Activated B cell treated with CpG ODN at 0.5 μM for 24 hours (primary cell): ENCODE data around the gene MTA2. TPM values are rescaled to one million over a fixed set of nuclear protein-coding genes. Genes with fewer than 3 reads are reported as not detected.

Source experiments
- ATAC-seq: fragments of 200-7000 bp; cut with Tn5 transposase; one replicate; pipeline ENCODE4 v1.10.0; 2021; ENCODE audit warnings: low read depth, mild to moderate bottlenecking, moderate library complexity
- CTCF ChIA-PET: fragments of 350-600 bp; sonication (Branson Sonifier 250); formaldehyde crosslinking; loops from one replicate; lab custom pipeline; 2021; ENCODE audit warnings: antibody characterized with exemption; lab: Charles Lee
- POLR2A ChIA-PET: fragments of 350-600 bp; sonication (Branson Sonifier 250); formaldehyde crosslinking; loops from one replicate; lab custom pipeline; 2021; ENCODE audit warnings: antibody characterized with exemption; lab: Charles Lee
- DNase-seq: peaks from one replicate; pipeline ENCODE4 v3.0.0; 2022
- H3K27ac Mint-ChIP-seq: one replicate; pipeline ENCODE4 v1.8.0; 2020; ENCODE audit warnings: mixed read lengths
- H3K27me3 Mint-ChIP-seq: one replicate; pipeline ENCODE4 v1.8.0; 2021; ENCODE audit warnings: mixed read lengths
- H3K36me3 Mint-ChIP-seq: one replicate; pipeline ENCODE4 v1.8.0; 2021; ENCODE audit warnings: low read depth, mixed read lengths
- H3K4me1 Mint-ChIP-seq: one replicate; pipeline ENCODE4 v1.8.0; 2021; ENCODE audit warnings: mixed read lengths
- H3K4me3 Mint-ChIP-seq: one replicate; pipeline ENCODE4 v1.8.0; 2020; ENCODE audit warnings: mild to moderate bottlenecking, mixed read lengths
- H3K9me3 Mint-ChIP-seq: one replicate; pipeline ENCODE4 v1.8.0; 2020; ENCODE audit warnings: mixed read lengths
- intact Hi-C: fragments of 100-400 bp; cut with micrococcal nuclease; formaldehyde crosslinking; loops from one replicate; pipeline ENCODE4 v1.15.1; 2024
- total RNA-seq: library from RNA; stranded (reverse); gene quantifications from 2 replicates; pipeline ENCODE4 v1.2.3, GENCODE V29; 2022
- TF ChIP-seq, protein P1 (sequence below): fragments of 200-600 bp; IDR thresholded peaks from one replicate; pipeline ENCODE4 v1.8.0; 2022; ENCODE audit warnings: antibody characterized with exemption, mild to moderate bottlenecking

MTA2 gene
- total RNA-seq, 1 donor from 2014 or later, result 175 TPM

DNA sequence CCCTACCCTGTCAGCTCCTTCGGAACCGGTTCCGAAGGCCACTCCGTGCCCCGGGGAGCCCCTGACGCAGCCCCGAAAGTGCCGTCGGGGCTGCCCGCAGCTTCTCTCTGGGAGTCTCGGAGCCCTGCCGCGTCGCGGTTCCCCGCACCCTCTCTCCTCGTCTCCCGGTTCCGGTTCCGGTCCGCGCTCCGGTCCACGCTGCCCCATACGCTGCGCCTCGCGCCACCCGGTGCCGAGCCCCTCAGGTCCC lies 618 bp downstream of the MTA2 start:
- CTCF ChIA-PET, result interaction anchor here (0.7 to 2.4 kb wide), 6 partner anchors 8 to 263 kb away, joined by 3 to 13 read pairs (median 6); partner anchors contain the start of gene TUT1
- TF ChIP-seq, protein P1, sequence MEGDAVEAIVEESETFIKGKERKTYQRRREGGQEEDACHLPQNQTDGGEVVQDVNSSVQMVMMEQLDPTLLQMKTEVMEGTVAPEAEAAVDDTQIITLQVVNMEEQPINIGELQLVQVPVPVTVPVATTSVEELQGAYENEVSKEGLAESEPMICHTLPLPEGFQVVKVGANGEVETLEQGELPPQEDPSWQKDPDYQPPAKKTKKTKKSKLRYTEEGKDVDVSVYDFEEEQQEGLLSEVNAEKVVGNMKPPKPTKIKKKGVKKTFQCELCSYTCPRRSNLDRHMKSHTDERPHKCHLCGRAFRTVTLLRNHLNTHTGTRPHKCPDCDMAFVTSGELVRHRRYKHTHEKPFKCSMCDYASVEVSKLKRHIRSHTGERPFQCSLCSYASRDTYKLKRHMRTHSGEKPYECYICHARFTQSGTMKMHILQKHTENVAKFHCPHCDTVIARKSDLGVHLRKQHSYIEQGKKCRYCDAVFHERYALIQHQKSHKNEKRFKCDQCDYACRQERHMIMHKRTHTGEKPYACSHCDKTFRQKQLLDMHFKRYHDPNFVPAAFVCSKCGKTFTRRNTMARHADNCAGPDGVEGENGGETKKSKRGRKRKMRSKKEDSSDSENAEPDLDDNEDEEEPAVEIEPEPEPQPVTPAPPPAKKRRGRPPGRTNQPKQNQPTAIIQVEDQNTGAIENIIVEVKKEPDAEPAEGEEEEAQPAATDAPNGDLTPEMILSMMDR, result no peak
- intact Hi-C loops, result loop anchor here (1.0 kb wide), 1 partner anchor 279 kb away; the partner anchor contains the start of gene SLC3A2

DNA sequence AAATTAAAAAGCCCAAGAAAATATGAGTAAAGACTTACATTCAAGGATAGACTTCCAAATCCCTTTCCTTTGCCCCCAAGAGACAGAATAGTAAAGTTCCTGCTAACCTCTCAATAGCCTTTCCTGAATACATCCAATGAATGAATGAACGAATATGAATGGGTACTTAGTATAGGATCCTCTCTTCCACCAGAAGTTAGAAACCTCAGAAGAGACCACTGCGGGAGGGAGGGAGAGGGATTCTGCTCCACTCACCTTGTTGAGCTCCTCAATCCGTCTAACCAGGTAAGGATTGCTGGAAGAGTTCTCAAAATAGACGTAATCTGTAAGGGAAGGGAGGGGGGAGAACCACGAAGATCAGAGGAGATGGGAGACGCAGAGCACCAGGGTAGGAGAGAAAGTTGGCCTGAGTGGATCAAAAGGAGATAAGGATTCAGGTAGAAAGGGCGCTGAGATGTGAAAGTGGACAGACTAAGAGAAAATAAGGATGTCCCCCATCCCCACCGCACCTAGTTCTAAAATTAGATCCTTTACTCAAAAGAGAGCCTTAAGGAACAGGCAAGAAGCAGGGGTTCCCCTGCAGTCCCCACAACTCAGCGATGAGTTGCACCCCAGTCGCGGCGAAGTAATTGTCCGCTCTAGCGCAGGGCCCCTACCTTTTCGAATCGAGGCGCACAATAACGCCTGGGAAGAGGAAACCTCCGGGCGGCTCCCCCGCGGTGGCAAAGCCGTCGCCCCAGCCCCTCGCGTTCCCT lies 1.1 kb downstream of the MTA2 start:
- TF ChIP-seq, protein P1, result no peak
- ChIA-PET POLR2A (interaction anchor here (0.6 to 8.2 kb wide), 24 partner anchors 8 to 255 kb away, joined by 3 to 246 read pairs (median 10); partner anchors contain the start of genes B3GAT3, BSCL2, C11orf98 and CSKMT), CTCF (interaction anchor here (0.7 to 2.4 kb wide), 3 partner anchors 8 to 263 kb away, joined by 3 to 13 read pairs (median 3); partner anchors contain the start of gene TUT1)
- H3K27ac Mint-ChIP-seq, result peak overlapping the region; percentile 97
- no peaks in the 10 kb centered on the region for H3K27me3 Mint-ChIP-seq
- ATAC-seq (no peak), DNase-seq (no peak)
- peaks cover 2% of the 10 kb centered on the region for H3K9me3 Mint-ChIP-seq
- intact Hi-C loops, result loop anchor here (1.0 kb wide), 1 partner anchor 280 kb away; the partner anchor contains the start of gene SLC3A2
- H3K36me3 Mint-ChIP-seq, result peaks cover 72% of the 10 kb centered on the region
- H3K4me1 Mint-ChIP-seq, result peaks cover 45% of the 10 kb centered on the region
- H3K4me3 Mint-ChIP-seq, result peak overlapping the region; percentile 92

More for the DNA sequence above, 618 bp downstream of the MTA2 start:
- Mint-ChIP-seq H3K36me3 (peaks cover 72% of the 10 kb centered on the region), H3K9me3 (peaks cover 2% of the 10 kb centered on the region), H3K27ac (peak overlapping the region; percentile 97), H3K4me3 (peak overlapping the region; percentile 92), H3K27me3 (no peaks in the 10 kb centered on the region), H3K4me1 (peaks cover 45% of the 10 kb centered on the region)
- ATAC-seq, result peak; percentile 3
- POLR2A ChIA-PET, result interaction anchor here (0.6 to 8.2 kb wide), 26 partner anchors 9 to 280 kb away, joined by 3 to 246 read pairs (median 10); partner anchors contain the start of genes B3GAT3, BSCL2, C11orf98 and CSKMT
- no peak for DNase-seq

DNA sequence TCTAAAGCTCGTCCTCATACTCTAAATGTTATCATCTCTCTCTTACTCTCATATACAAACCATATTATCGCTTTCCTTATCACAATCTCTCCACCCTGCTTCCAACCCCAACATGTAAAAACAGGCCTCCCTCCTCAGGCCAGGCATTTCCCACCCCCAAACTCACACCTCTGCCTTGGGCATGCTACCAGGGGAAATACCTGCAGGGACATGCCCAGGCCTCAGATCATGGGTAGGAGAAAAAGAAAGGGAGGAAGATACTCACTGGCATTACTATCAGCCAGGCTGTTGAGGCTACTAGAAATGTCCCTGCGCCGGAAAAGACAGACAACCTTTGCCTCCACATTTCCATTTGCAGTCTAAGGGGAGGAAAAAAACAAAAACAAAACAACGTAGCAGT lies 1.8 kb downstream of the MTA2 start:
- H3K4me3 Mint-ChIP-seq, result peak overlapping the region; percentile 92
- intact Hi-C loops, result loop anchor here (1.0 kb wide), 1 partner anchor 9 kb away; the partner anchor contains the start of gene TUT1
- TF ChIP-seq, protein P1, result no peak
- H3K27me3 Mint-ChIP-seq, result no peaks in the 10 kb centered on the region
- POLR2A ChIA-PET, result interaction anchor here (0.7 to 8.2 kb wide), 19 partner anchors 8 to 241 kb away, joined by 3 to 246 read pairs (median 9); partner anchors contain the start of genes B3GAT3, C11orf98, CSKMT and EEF1G
- peaks cover 74% of the 10 kb centered on the region for H3K36me3 Mint-ChIP-seq
- CTCF ChIA-PET, result interaction anchor here (2.4 kb wide), 1 partner anchor 8 kb away, joined by 13 read pairs; the partner anchor contains the start of gene TUT1
- DNase-seq (no peak), ATAC-seq (no peak)
- peaks cover 2% of the 10 kb centered on the region for H3K9me3 Mint-ChIP-seq
- H3K4me1 Mint-ChIP-seq, result peaks cover 45% of the 10 kb centered on the region
- peak overlapping the region; percentile 97 for H3K27ac Mint-ChIP-seq

DNA sequence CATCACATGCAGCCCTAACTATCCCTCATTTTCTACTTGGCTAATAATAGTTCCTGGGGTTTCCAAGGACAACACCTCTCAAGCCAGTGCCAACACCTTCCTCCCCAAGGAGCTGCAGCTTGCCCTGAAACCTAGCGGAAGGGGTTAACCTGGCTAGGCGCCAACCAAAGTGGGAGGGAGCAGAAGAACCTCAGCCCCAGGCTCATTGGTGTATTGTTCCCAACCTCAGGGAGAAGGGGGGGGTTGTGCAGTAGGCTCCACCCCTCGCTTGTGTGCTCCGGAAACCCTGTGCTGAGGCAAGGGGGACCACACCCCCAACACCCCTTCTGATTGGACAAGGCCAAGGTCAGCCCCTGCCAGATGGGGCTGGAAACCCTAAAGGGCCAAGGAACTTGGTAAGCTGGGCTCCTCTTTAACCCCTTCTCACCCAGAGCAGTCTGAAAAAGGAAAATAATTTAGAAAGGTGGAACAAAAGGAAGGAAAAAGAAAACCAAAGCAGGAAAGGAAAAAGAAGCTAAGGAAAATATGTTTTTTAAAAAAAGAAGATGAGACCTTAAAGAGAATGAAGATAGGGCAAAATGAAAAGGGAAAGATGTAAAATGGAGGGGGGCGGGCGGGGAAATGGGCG lies 2.5 kb downstream of the MTA2 start:
- ChIA-PET CTCF (interaction anchor here (0.8 kb wide), 1 partner anchor 155 kb away, joined by 3 read pairs; no protein-coding TSS in a partner anchor), POLR2A (interaction anchor here (0.7 to 8.2 kb wide), 20 partner anchors 7 to 1216 kb away, joined by 3 to 246 read pairs (median 7); partner anchors contain the start of genes B3GAT3, C11orf98, CSKMT and EEF1G)
- Mint-ChIP-seq H3K4me3 (peak overlapping the region; percentile 92), H3K27ac (peak overlapping the region; percentile 97), H3K9me3 (peaks cover 2% of the 10 kb centered on the region), H3K36me3 (peaks cover 80% of the 10 kb centered on the region), H3K27me3 (no peaks in the 10 kb centered on the region), H3K4me1 (peaks cover 48% of the 10 kb centered on the region)
- DNase-seq (peak; percentile 70), ATAC-seq (peak; percentile 58)
- TF ChIP-seq, protein P1, result no peak
- intact Hi-C loops, result loop anchor here (1.0 kb wide), 1 partner anchor 8 kb away; the partner anchor contains the start of gene TUT1
